ENCODE results near the gene GRIA3.

- no peak for TF ChIP-seq POLR2A (IDR thresholded peaks at IDR 0.05)
- TF ChIP-seq, protein P1, sequence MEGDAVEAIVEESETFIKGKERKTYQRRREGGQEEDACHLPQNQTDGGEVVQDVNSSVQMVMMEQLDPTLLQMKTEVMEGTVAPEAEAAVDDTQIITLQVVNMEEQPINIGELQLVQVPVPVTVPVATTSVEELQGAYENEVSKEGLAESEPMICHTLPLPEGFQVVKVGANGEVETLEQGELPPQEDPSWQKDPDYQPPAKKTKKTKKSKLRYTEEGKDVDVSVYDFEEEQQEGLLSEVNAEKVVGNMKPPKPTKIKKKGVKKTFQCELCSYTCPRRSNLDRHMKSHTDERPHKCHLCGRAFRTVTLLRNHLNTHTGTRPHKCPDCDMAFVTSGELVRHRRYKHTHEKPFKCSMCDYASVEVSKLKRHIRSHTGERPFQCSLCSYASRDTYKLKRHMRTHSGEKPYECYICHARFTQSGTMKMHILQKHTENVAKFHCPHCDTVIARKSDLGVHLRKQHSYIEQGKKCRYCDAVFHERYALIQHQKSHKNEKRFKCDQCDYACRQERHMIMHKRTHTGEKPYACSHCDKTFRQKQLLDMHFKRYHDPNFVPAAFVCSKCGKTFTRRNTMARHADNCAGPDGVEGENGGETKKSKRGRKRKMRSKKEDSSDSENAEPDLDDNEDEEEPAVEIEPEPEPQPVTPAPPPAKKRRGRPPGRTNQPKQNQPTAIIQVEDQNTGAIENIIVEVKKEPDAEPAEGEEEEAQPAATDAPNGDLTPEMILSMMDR (IDR thresholded peaks at IDR 0.05) = no peak
Measured at GRCh38 chrX:123210252-123210651, 26.2 kb downstream of the GRIA3 start.

All from uterus (tissue), 2 donors.